Adrenal gland (tissue), 5 donors: ENCODE measurements around the gene VEGFC.

Experiments
- POLR2A ChIP-seq, 2 donors: fragments of 450-650 bp; IDR thresholded peaks; one replicate each; pipeline ENCODE4 v1.6.1; 2017; ENCODE audit warnings: antibody characterized with exemption in 2 of 2, mild to moderate bottlenecking in 2 of 2, moderate library complexity in 1 of 2
- TF ChIP-seq, protein P1 (sequence below), 6 experiments: fragments of 450-650 bp in 4 of 6; fragments of 200-600 bp in 2 of 6; sonication (generic) in 1 of 6; IDR thresholded peaks; 1 replicate in 5 of 6; 2 replicates in 1 of 6; pipeline versions ENCODE4 v1.5.1 to v1.8.0; 2016 to 2021; ENCODE audit warnings: antibody characterized with exemption in 6 of 6, mild to moderate bottlenecking in 2 of 6, moderate library complexity in 1 of 6
- donor health status: DM: no; HTN: no; CAD: no.

DNA sequence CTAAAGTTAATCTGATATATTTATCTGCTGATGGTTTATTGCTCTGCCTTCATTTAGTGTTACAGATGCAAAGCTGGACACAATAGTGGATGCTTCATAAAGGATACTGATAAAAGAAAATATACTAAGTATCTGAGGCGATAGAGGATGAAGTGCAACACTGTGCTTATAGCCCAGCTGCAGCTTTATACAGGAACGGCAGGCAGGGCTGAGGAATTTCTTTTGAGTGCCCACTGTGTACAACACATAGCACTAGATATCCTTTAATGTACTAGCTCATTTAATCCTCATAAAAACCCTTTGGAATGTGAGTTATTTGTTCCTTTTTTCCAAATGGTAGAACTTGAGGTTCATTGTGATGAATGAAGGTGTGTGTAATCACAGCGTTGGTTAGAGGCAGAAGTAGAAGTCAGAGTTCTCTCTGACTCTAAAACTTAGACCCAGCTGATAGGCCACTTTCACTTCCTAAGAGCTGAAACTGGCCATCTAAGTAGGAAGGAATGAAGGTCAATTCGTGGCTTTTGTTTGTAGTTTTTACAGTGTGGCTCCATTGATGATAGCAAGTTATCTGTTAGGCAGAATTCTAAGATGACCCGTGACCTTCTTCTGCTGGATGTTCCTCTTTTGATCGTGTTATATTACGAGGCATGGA is 138.0 kb downstream of the VEGFC start:
- no peak for TF ChIP-seq POLR2A (IDR thresholded peaks at IDR 0.05)
- TF ChIP-seq, protein P1, sequence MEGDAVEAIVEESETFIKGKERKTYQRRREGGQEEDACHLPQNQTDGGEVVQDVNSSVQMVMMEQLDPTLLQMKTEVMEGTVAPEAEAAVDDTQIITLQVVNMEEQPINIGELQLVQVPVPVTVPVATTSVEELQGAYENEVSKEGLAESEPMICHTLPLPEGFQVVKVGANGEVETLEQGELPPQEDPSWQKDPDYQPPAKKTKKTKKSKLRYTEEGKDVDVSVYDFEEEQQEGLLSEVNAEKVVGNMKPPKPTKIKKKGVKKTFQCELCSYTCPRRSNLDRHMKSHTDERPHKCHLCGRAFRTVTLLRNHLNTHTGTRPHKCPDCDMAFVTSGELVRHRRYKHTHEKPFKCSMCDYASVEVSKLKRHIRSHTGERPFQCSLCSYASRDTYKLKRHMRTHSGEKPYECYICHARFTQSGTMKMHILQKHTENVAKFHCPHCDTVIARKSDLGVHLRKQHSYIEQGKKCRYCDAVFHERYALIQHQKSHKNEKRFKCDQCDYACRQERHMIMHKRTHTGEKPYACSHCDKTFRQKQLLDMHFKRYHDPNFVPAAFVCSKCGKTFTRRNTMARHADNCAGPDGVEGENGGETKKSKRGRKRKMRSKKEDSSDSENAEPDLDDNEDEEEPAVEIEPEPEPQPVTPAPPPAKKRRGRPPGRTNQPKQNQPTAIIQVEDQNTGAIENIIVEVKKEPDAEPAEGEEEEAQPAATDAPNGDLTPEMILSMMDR (IDR thresholded peaks at IDR 0.05): no peak
